IMR-90 (cell line): ENCODE measurements around the gene PDK3.

ENCODE experiments used
- BHLHE40 ChIP-seq: fragments of 150-350 bp; IDR thresholded peaks from 2 replicates; pipeline ENCODE4 v1.6.1; 2016; ENCODE audit warnings: mild to moderate bottlenecking, low read depth, low read length
- CEBPB ChIP-seq: IDR thresholded peaks from 2 replicates; pipeline ENCODE4 v1.6.1; 2012; ENCODE audit warnings: low read depth, low read length, improper control_type of control experiment
- FOS ChIP-seq: fragments of 150-350 bp; IDR thresholded peaks from 2 replicates; pipeline ENCODE4 v1.6.1; 2016; ENCODE audit warnings: low read depth, low read length
- MAFK ChIP-seq: IDR thresholded peaks from 2 replicates; pipeline ENCODE4 v1.6.1; 2012; ENCODE audit warnings: low read depth, low read length, improper control_type of control experiment
- MAZ ChIP-seq: IDR thresholded peaks from 2 replicates; pipeline ENCODE4 v1.6.1; 2012; ENCODE audit warnings: low read depth, mild to moderate bottlenecking, low read length, improper control_type of control experiment, moderate library complexity, borderline replicate concordance
- MXI1 ChIP-seq: IDR thresholded peaks from 2 replicates; pipeline ENCODE4 v1.6.1; 2012; ENCODE audit warnings: low read depth, mild to moderate bottlenecking, low read length, moderate library complexity, borderline replicate concordance
- POLR2A ChIP-seq: IDR thresholded peaks from 2 replicates; pipeline ENCODE4 v1.6.1; 2012; ENCODE audit warnings: mild to moderate bottlenecking, low read depth, low read length
- RCOR1 ChIP-seq: IDR thresholded peaks from 2 replicates; pipeline ENCODE4 v1.6.1; 2012; ENCODE audit warnings: mild to moderate bottlenecking, low read length, improper control_type of control experiment; ENCODE audit not compliant: insufficient replicate concordance
- RFX5 ChIP-seq: IDR thresholded peaks from 2 replicates; pipeline ENCODE4 v1.8.0; 2012; ENCODE audit warnings: low read depth, mild to moderate bottlenecking, low read length, moderate library complexity
- SMC3 ChIP-seq: fragments of 150-350 bp; IDR thresholded peaks from 2 replicates; pipeline ENCODE4 v1.6.1; 2016; ENCODE audit warnings: low read depth, mild to moderate bottlenecking, antibody characterized with exemption, low read length, moderate library complexity
- USF2 ChIP-seq: fragments of 150-350 bp; IDR thresholded peaks from 2 replicates; pipeline ENCODE4 v1.6.1; 2017; ENCODE audit warnings: mild to moderate bottlenecking, antibody characterized with exemption, low read length, low read depth
- TF ChIP-seq, protein P1 (sequence below): conservative IDR thresholded peaks from 2 replicates; pipeline ENCODE4 v1.5.1; 2012; ENCODE audit warnings: mild to moderate bottlenecking, low read depth, low read length, improper control_type of control experiment

DNA sequence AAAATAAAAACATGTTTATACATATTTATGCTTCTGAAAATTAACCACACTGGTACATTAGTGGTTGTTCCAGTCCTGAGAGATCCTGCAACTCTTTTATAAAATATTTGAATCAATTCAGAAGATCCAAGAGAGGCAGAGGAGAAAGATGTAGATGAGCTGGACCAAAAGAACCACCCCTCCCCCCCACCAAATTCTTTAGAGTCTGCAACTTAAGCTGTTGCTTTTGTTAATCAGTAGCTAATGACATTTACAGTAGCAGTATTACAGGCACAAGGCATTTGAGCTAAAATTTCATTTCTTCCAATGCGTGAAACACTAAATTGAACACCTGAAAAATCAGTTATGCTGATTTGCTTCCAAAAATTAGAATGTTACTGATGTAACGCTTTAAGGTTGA, 61.5 kb downstream of the PDK3 start:
- TF ChIP-seq, protein P1, sequence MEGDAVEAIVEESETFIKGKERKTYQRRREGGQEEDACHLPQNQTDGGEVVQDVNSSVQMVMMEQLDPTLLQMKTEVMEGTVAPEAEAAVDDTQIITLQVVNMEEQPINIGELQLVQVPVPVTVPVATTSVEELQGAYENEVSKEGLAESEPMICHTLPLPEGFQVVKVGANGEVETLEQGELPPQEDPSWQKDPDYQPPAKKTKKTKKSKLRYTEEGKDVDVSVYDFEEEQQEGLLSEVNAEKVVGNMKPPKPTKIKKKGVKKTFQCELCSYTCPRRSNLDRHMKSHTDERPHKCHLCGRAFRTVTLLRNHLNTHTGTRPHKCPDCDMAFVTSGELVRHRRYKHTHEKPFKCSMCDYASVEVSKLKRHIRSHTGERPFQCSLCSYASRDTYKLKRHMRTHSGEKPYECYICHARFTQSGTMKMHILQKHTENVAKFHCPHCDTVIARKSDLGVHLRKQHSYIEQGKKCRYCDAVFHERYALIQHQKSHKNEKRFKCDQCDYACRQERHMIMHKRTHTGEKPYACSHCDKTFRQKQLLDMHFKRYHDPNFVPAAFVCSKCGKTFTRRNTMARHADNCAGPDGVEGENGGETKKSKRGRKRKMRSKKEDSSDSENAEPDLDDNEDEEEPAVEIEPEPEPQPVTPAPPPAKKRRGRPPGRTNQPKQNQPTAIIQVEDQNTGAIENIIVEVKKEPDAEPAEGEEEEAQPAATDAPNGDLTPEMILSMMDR: no peak
- TF ChIP-seq POLR2A: no peak
- TF ChIP-seq SMC3: no peak
- no peak for TF ChIP-seq BHLHE40
- no peak for TF ChIP-seq MAZ
- TF ChIP-seq CEBPB: no peak
- no peak for TF ChIP-seq RCOR1
- TF ChIP-seq FOS: no peak
- TF ChIP-seq RFX5: no peak
- no peak for TF ChIP-seq MAFK
- TF ChIP-seq MXI1: no peak
- TF ChIP-seq USF2: no peak
